Right lobe of liver (tissue), 6 donors: ENCODE results near the gene MTO1. TPM values are rescaled to one million over a fixed set of nuclear protein-coding genes. Genes with fewer than 3 reads are reported as not detected.
"Not testable (repeated sequence)": the region's sequence is repeated elsewhere in the genome, so short reads cannot be mapped to it uniquely, and the experiment has no call there.

Experiments
- ATAC-seq, 4 donors: fragments of 200-7000 bp; cut with Tn5 transposase; one replicate each; pipeline ENCODE4 v1.9.1; 2020; ENCODE audit warnings: mild to moderate bottlenecking in 4 of 4, moderate library complexity in 4 of 4
- DNase-seq, 3 donors: peaks; one replicate each; pipeline ENCODE4 v3.0.0-alpha.2; 2020
- H3K27ac ChIP-seq, 3 donors: fragments of 200-600 bp; one replicate each; pipeline ENCODE4 v1.8.0; 2022
- H3K27me3 ChIP-seq, 2 donors: fragments of 200-600 bp; one replicate each; pipeline ENCODE4 v1.8.0; 2022
- H3K36me3 ChIP-seq, 4 donors: fragments of 200-600 bp; sonication (generic) in 1 of 4; one replicate each; pipeline versions ENCODE4 v1.5.1 to v1.8.0; 2017 to 2022; ENCODE audit warnings: control low read depth in 1 of 4
- H3K4me1 ChIP-seq, 4 donors: fragments of 200-600 bp; sonication (generic) in 1 of 4; one replicate each; pipeline versions ENCODE4 v1.5.1 to v1.8.0; 2017 to 2022; ENCODE audit warnings: control low read depth in 1 of 4
- H3K4me3 ChIP-seq, 3 donors: fragments of 200-600 bp; one replicate each; pipeline ENCODE4 v1.8.0; 2022
- H3K9me3 ChIP-seq, 4 donors: fragments of 200-600 bp; sonication (generic) in 1 of 4; one replicate each; pipeline versions ENCODE4 v1.5.1 to v1.8.0; 2017 to 2022; ENCODE audit warnings: control low read depth in 1 of 4
- POLR2A ChIP-seq: fragments of 450-650 bp; IDR thresholded peaks from one replicate; pipeline ENCODE4 v1.6.1; 2017; ENCODE audit warnings: antibody characterized with exemption, mild to moderate bottlenecking
- WGBS: methylation state at CpG from one replicate; pipeline ENCODE4 v1.1.6; 2018; ENCODE audit warnings: low coverage, low lambda C conversion rate; ENCODE audit not compliant: insufficient coverage; ENCODE audit errors: missing lambda C conversion rate; 5-methylcytosine and 5-hydroxymethylcytosine counted together
- intact Hi-C, 2 donors: fragments of 100-400 bp; cut with DNase I; formaldehyde crosslinking; loops; one replicate each; pipeline versions ENCODE4 v1.11.2 to v1.14.1; 2022
- total RNA-seq, 6 experiments: library from RNA; depleted of rRNA in 2 of 6; stranded (reverse); fragments of >200 nt in 2 of 6; fragmentation: NEBNext Ultra II Directional in 3 of 6; extraction: Animal tissue kit (Norgen Biotek cat#: 25700) in 3 of 6; gene quantifications; one replicate each; pipeline versions ENCODE4 v1.1.0 to v1.2.4, GENCODE V29; 2016 to 2023
- TF ChIP-seq, protein P1 (sequence below), 4 donors: fragments of 200-600 bp in 3 of 4; fragments of 450-650 bp in 1 of 4; IDR thresholded peaks; one replicate each; pipeline versions ENCODE4 v1.5.1 to v1.8.0; 2016 to 2022; ENCODE audit warnings: antibody characterized with exemption in 4 of 4, mild to moderate bottlenecking in 2 of 4
- donor health status: DM: no; HTN: yes; CAD: no.
- donor health status: DM: no; HTN: no; CAD: no.
- donor health status: DM: no; HTN: no; CAD: no.
- donor health status: DM: no; HTN: yes; CAD: no.
- donor health status: DM: no; HTN: yes; CAD: no.

MTO1 gene
- total RNA-seq, 6 experiments from 2014 or later, result 24.6 to 33.7 (median 29.0) TPM

DNA sequence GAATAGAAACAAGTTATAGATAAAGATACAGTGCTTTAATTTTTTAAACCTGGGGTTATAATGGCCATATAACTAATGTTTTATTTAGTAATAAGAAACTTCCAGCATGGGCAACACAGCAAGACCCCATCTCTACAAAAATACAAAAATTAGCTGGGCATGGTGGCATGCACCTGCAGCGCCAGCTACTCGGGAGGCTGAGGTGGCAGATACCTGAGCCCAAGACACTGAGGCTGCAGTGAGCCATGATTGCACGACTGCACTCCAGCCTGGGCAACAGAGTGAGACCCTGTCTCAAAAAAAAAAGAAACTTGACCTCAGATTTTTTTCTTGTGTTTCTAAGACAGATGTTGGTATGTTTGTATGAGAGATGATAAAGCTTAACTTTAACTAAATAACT, 36.4 kb downstream of the MTO1 start:
- Histone ChIP-seq H3K4me3 (no peak overlapping the region), H3K9me3 (no peaks in the 10 kb centered on the region), H3K27ac (no peak overlapping the region), H3K36me3 (peaks cover 0 to 93% (median 34%) of the 10 kb centered on the region in 4 donors), H3K4me1 (no peaks in the 10 kb centered on the region), H3K27me3 (no peaks in the 10 kb centered on the region)
- TF ChIP-seq, protein P1, sequence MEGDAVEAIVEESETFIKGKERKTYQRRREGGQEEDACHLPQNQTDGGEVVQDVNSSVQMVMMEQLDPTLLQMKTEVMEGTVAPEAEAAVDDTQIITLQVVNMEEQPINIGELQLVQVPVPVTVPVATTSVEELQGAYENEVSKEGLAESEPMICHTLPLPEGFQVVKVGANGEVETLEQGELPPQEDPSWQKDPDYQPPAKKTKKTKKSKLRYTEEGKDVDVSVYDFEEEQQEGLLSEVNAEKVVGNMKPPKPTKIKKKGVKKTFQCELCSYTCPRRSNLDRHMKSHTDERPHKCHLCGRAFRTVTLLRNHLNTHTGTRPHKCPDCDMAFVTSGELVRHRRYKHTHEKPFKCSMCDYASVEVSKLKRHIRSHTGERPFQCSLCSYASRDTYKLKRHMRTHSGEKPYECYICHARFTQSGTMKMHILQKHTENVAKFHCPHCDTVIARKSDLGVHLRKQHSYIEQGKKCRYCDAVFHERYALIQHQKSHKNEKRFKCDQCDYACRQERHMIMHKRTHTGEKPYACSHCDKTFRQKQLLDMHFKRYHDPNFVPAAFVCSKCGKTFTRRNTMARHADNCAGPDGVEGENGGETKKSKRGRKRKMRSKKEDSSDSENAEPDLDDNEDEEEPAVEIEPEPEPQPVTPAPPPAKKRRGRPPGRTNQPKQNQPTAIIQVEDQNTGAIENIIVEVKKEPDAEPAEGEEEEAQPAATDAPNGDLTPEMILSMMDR (IDR thresholded peaks at IDR 0.05), result no peak
- no peak for TF ChIP-seq POLR2A
- DNase-seq (no peak), ATAC-seq (no peak)
- intact Hi-C loops, result no loop called here
- 89% methylated on average over 3 of the region's 3 CpGs for WGBS

DNA sequence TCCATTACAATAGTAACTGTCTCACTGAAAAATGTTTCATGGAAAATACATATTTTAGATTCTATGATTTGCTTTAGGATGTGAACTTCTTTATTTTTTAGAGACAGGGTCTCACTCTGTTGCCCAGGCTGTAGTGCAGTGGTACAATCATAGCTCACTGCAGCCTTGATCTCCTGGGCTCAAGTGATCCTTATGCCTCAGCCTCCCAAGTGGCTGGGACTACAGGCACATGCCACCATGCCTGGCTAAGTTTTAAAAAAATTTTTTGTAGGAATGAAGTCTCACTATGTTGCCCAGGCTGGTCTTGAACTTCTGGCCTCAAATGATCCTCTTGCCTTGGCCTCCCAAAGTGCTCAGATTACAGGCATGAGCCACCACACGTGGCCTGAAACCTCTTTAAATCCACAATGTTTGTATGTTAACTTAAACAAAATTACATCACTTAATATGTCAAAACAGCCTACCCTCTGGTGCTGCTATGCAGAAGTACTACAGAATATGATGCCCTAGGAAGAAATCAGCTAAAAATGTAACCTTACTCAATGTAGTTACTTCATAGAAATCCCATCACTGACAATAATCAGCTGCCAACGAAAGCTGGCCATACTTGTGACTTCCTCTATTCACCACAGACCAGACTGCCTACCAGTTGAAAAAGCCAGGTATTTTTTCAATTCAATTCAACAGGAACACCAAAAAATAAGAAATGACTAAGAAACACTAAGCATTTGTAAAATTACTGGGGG, 41.7 kb downstream of the MTO1 start:
- intact Hi-C loops, result no loop called here
- ATAC-seq, result no peak

DNA sequence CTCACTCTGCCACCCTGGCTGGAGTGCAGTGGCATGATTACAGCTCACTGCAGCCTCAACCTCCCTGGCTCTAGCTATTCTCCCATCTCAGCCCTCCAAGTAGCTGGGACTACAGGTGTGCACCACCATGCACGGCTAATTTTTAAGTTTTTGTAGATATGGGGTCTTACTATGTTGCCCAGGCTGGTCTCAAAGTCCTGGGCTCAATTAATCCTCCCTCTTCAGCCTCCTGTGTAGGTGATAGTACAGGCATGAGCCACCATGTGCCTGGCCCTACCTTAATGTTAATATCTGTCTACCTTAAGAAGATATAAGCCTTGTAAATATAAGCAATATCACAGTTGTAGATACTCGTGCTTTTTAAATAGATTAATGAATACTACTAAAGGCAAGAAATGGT, 42.6 kb downstream of the MTO1 start:
- WGBS, result 96% methylated on average over 2 of the region's 2 CpGs
- intact Hi-C loops, result no loop called here
- no peak for DNase-seq
- no peak overlapping the region for H3K4me3 ChIP-seq
- no peak overlapping the region for H3K27ac ChIP-seq
- H3K27me3 ChIP-seq, result no peaks in the 10 kb centered on the region
- no peaks in the 10 kb centered on the region for H3K9me3 ChIP-seq
- ATAC-seq, result peak in 1 of 4 donors; percentile 21
- no peak for TF ChIP-seq POLR2A
- TF ChIP-seq, protein P1 (IDR thresholded peaks at IDR 0.05), result no peak
- peaks cover 0 to 42% (median 18%) of the 10 kb centered on the region in 4 donors for H3K36me3 ChIP-seq
- H3K4me1 ChIP-seq, result no peaks in the 10 kb centered on the region

More for the DNA sequence above, 41.7 kb downstream of the MTO1 start:
- Histone ChIP-seq H3K27ac (no peak overlapping the region), H3K9me3 (no peaks in the 10 kb centered on the region), H3K4me1 (no peaks in the 10 kb centered on the region), H3K27me3 (no peaks in the 10 kb centered on the region), H3K4me3 (no peak overlapping the region), H3K36me3 (peaks cover 0 to 52% (median 21%) of the 10 kb centered on the region in 4 donors)
- 51% methylated on average over 2 of the region's 2 CpGs for WGBS
- no peak for DNase-seq
- TF ChIP-seq, protein P1 (IDR thresholded peaks at IDR 0.05), result no peak
- no peak for TF ChIP-seq POLR2A

DNA sequence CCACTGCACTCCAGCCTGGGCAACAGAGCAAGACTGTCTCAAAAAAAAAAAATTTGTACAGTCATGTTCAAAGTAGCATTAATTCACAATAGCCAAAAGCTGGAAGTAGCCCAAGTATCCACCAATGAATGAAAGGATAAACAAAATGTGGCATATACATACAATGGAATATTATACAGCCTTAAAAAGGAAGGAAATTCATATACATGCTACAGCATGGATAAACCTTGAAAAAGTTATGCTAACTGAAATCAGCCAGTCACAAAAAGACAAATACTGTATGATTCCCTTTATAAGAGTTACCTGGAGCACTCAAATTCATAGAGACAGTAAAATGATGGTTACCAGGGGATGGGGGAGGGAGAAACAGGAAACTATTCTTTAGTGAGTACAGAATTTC, 43.6 kb downstream of the MTO1 start:
- no peak for TF ChIP-seq POLR2A
- TF ChIP-seq, protein P1 (IDR thresholded peaks at IDR 0.05), result no peak
- Histone ChIP-seq H3K27ac (no peak overlapping the region), H3K27me3 (no peaks in the 10 kb centered on the region), H3K4me1 (no peaks in the 10 kb centered on the region), H3K36me3 (peaks cover 0 to 33% (median 13%) of the 10 kb centered on the region in 4 donors), H3K9me3 (no peaks in the 10 kb centered on the region), H3K4me3 (no peak overlapping the region)
- intact Hi-C loops, result no loop called here
- no peak for DNase-seq
- no peak for ATAC-seq

DNA sequence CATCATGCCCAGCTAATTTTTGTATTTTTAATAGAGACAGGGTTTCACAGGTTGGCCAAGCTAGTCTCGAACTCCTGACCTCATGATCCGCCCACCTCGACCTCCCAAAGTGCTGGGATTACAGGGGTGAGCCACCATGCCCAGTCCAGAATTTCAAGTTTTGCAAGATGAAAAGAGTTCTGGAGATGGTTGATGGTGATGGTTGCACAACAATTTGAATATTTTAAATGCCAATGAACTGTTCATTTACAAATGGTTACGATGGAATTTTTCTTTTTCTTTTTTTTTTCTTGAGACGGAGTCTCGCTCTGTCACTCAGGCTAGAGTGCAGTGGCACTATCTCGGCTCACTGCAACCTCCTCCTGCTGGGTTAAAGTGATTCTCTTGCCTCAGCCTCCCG, 44.2 kb downstream of the MTO1 start:
- intact Hi-C loops, result not testable (repeated sequence)

More for the DNA sequence above, 44.2 kb downstream of the MTO1 start:
- WGBS, result 96% methylated on average over 8 of the region's 8 CpGs
- not testable (repeated sequence) for DNase-seq, ATAC-seq, H3K4me3 ChIP-seq, H3K9me3 ChIP-seq, H3K4me1 ChIP-seq, H3K27me3 ChIP-seq, H3K27ac ChIP-seq
- peaks cover 0 to 27% (median 9%) of the 10 kb centered on the region in 4 donors for H3K36me3 ChIP-seq
